ENCODE measurements around the gene MPST. TPM values are rescaled to one million over a fixed set of nuclear protein-coding genes. Genes with fewer than 3 reads are reported as not detected.

Gene MPST
- total and polyA plus RNA-seq, 12 donors: 7.9 to 332 (median 143) TPM

GRCh38 chr22:37079158-37079557 is 59.6 kb downstream of the MPST start:
- intact Hi-C loops (cut with DNase I): loop anchor here in 1 of 2 donors (5.0 kb wide), 1 partner anchor 123 kb away; no protein-coding TSS in a partner anchor
- Histone ChIP-seq H3K4me3 (no peak overlapping the region), H3K27me3 (no peaks in the 10 kb centered on the region), H3K9me3 (replicated peaks in 1 of 3) (no peaks in the 10 kb centered on the region), H3K36me3 (replicated peaks in 1 of 2) (no peaks in the 10 kb centered on the region), H3K4me1 (replicated peaks in 1 of 2) (no peaks in the 10 kb centered on the region), H3K27ac (no peak overlapping the region)
- WGBS, 4 donors: 54 to 72% (median 61%) methylated on average over 5 of the region's 5 CpGs
- DNase-seq: no peak
- no peak for TF ChIP-seq POLR2A (IDR thresholded peaks at IDR 0.05)
- TF ChIP-seq CTCF (IDR thresholded peaks at IDR 0.05): no peak

Small RNA genes lying within 50 kb of the gene (small RNA-seq; reads per million reads assigned to genes)
- 0 reads per million in 2 donors for gene RF00019

Other genes starting within 250 kb of the MPST start
- 10 to 100 TPM in 8 of 9 donors, 1 to 10 TPM in 1; 9.4 to 43.8 (median 36.7) TPM for gene IFT27, start 243.6 kb upstream of the MPST start, total RNA-seq
- gene IFT27, start 243.6 kb upstream of the MPST start, polyA plus RNA-seq: 10 to 100 TPM; 18.6 to 78.4 (median 67.9) TPM
- gene PVALB, start 202.7 kb upstream of the MPST start, total RNA-seq: 1 to 10 TPM in 1 of 9 donors, under 1 TPM in 1, not detected in 7; 0.65 to 3.3 TPM
- gene PVALB, start 202.7 kb upstream of the MPST start, polyA plus RNA-seq: 1 to 10 TPM in 1 of 3 donors, under 1 TPM in 1, not detected in 1; 0.98 to 1.7 TPM
- 10 to 100 TPM in 8 of 9 donors, 1 to 10 TPM in 1; 2.0 to 49.7 (median 20.7) TPM for gene NCF4, start 158.7 kb upstream of the MPST start, total RNA-seq
- 10 to 100 TPM in 2 of 3 donors, 1 to 10 TPM in 1; 5.3 to 58.1 (median 42.1) TPM for gene NCF4, start 158.7 kb upstream of the MPST start, polyA plus RNA-seq
- 10 to 100 TPM in 1 of 9 donors, 1 to 10 TPM in 7, under 1 TPM in 1; 0.55 to 12.4 (median 5.2) TPM for gene CSF2RB, start 106.1 kb upstream of the MPST start, total RNA-seq
- 1 to 10 TPM; 1.0 to 2.2 (median 1.2) TPM for gene CSF2RB, start 106.1 kb upstream of the MPST start, polyA plus RNA-seq
- 100 to 1,000 TPM; 142 to 484 (median 196) TPM for gene TST, start 295 bp upstream of the MPST start, total RNA-seq
- 100 to 1,000 TPM in 1 of 3 donors, 10 to 100 TPM in 2; 49.7 to 207 (median 67.2) TPM for gene TST, start 295 bp upstream of the MPST start, polyA plus RNA-seq
- gene KCTD17, start 32.0 kb downstream of the MPST start, total RNA-seq: 10 to 100 TPM in 8 of 9 donors, 1 to 10 TPM in 1; 10.0 to 40.1 (median 27.6) TPM
- 10 to 100 TPM; 11.3 to 71.5 (median 24.8) TPM for gene KCTD17, start 32.0 kb downstream of the MPST start, polyA plus RNA-seq
- 1 to 10 TPM in 1 of 9 donors, under 1 TPM in 2, not detected in 6; under 0.01 to 1.2 (median 0.14) TPM for gene TMPRSS6, start 90.0 kb downstream of the MPST start, total RNA-seq
- gene TMPRSS6, start 90.0 kb downstream of the MPST start, polyA plus RNA-seq: under 1 TPM in 2 of 3 donors, not detected in 1; 0.07 to 0.08 TPM
- 1 to 10 TPM in 5 of 9 donors, under 1 TPM in 4; 0.06 to 2.1 (median 1.3) TPM for gene IL2RB, start 130.2 kb downstream of the MPST start, total RNA-seq
- gene IL2RB, start 130.2 kb downstream of the MPST start, polyA plus RNA-seq: under 1 TPM; 0.34 to 0.48 (median 0.40) TPM
- 10 to 100 TPM in 1 of 9 donors, 1 to 10 TPM in 8; 2.2 to 28.6 (median 7.0) TPM for gene C1QTNF6, start 168.5 kb downstream of the MPST start, total RNA-seq
- 10 to 100 TPM in 2 of 3 donors, 1 to 10 TPM in 1; 2.9 to 45.7 (median 17.9) TPM for gene C1QTNF6, start 168.5 kb downstream of the MPST start, polyA plus RNA-seq
- gene SSTR3, start 192.7 kb downstream of the MPST start, total RNA-seq: 1 to 10 TPM in 1 of 9 donors, under 1 TPM in 7, not detected in 1; 0.28 to 2.0 (median 0.46) TPM
- 1 to 10 TPM in 2 of 3 donors, under 1 TPM in 1; 0.34 to 1.2 (median 1.0) TPM for gene SSTR3, start 192.7 kb downstream of the MPST start, polyA plus RNA-seq
- gene RAC2, start 224.5 kb downstream of the MPST start, total RNA-seq: 10 to 100 TPM in 5 of 9 donors, 1 to 10 TPM in 4; 2.8 to 17.9 (median 10.1) TPM
- 10 to 100 TPM in 2 of 3 donors, 1 to 10 TPM in 1; 6.3 to 12.4 (median 11.0) TPM for gene RAC2, start 224.5 kb downstream of the MPST start, polyA plus RNA-seq

All from adrenal gland (tissue), 12 donors.